Coronary artery (tissue), 2 donors: Measurements from ENCODE around the gene TRABD2B.

ENCODE experiments used
- DNase-seq: peaks from one replicate; pipeline ENCODE4 v3.0.0-alpha.2; 2017; ENCODE audit warnings: low spot score
- H3K27ac ChIP-seq, 2 donors: fragments of 200-600 bp; sonication (generic); one replicate each; pipeline ENCODE4 v1.5.1; 2016 to 2019
- H3K4me3 ChIP-seq: fragments of 200-600 bp; sonication (generic); 2 replicates; pipeline ENCODE4 v1.5.1; 2016; ENCODE audit warnings: mild to moderate bottlenecking, moderate library complexity
- CTCF ChIP-seq: fragments of 200-600 bp; sonication (generic); IDR thresholded peaks from one replicate; pipeline ENCODE4 v1.5.1; 2019; ENCODE audit warnings: antibody characterized with exemption

The TRABD2B gene

GRCh38 chr1:47781171-47781959, 215.8 kb downstream of the TRABD2B start:
- Histone ChIP-seq H3K27ac (peak overlapping the region in 1 of 2 donors; percentile 66), H3K4me3 (no peak overlapping the region)
- no peak for DNase-seq
- TF ChIP-seq CTCF = no peak

DNA sequence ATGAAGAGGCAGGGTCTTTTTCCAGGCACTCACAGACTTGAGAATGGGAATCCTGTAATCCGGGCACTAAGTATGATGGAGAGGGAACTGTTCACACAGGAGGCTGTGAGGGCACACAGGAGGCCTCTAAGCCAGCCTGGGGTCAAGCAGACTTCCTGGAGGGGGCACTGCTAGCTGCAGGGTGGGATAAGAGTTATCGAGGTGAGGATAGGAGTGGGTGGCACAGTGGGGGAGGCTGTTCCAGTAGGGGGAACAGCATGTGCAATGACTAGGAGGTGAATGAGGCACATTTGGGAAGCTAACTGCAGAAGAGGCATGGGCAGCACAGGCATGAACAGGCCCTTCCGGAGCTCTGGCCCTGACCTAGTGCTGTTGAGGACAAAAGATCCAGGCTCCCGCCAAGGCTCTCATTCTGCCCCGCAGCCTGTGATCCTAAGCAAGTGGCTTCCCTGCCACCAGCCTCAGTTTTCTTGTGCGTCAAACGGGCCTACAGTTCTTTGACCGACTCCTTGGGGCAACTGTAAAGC, 216.7 kb downstream of the TRABD2B start:
- peak overlapping the region in 1 of 2 donors; percentile 66 for H3K27ac ChIP-seq
- TF ChIP-seq CTCF = no peak
- DNase-seq = no peak
- H3K4me3 ChIP-seq = no peak overlapping the region

GRCh38 chr1:47779613-47780012, 217.6 kb downstream of the TRABD2B start:
- no peak for DNase-seq
- Histone ChIP-seq H3K27ac (no peak overlapping the region), H3K4me3 (no peak overlapping the region)
- TF ChIP-seq CTCF = no peak

DNA sequence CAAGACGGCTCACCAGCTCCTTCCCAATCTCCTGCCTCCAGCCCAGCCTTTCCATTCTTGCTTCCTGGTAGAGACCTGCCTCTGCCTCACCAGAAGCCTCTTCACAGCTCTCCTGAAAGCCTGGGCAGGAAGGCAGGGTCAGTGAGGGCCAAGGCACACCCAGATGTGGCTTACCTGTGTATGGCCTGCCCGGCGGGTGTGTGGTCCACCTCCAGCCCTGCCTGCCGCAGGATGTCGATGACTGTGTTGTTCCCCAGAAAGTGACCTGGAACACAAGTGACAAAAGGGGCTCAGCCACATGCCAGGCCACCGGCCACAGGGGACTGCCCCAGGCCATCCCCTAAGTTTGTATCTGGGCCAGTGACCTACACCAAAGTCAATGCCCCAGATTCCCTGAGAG, 218.9 kb downstream of the TRABD2B start:
- no peak overlapping the region for H3K4me3 ChIP-seq
- no peak overlapping the region for H3K27ac ChIP-seq
- no peak for DNase-seq
- no peak for TF ChIP-seq CTCF

GRCh38 chr1:47777322-47777721, 219.9 kb downstream of the TRABD2B start:
- DNase-seq = no peak
- no peak overlapping the region for H3K4me3 ChIP-seq

GRCh38 chr1:47776667-47777131, 220.5 kb downstream of the TRABD2B start:
- no peak overlapping the region for H3K4me3 ChIP-seq
- no peak for DNase-seq
- no peak for TF ChIP-seq CTCF
- no peak overlapping the region for H3K27ac ChIP-seq

More at GRCh38 chr1:47777322-47777721, 219.9 kb downstream of the TRABD2B start:
- H3K27ac ChIP-seq = no peak overlapping the region
- TF ChIP-seq CTCF = no peak
